Prostate gland (tissue), 2 donors: ENCODE data around the gene TBX10.

Source experiments
- CTCF ChIP-seq, 4 experiments: fragments of 200-600 bp in 2 of 4; fragments of 450-650 bp in 2 of 4; sonication (generic) in 2 of 4; IDR thresholded peaks; 1 replicate in 3 of 4; 2 replicates in 1 of 4; pipeline ENCODE4 v1.5.1; 2016 to 2019; ENCODE audit warnings: antibody characterized with exemption in 4 of 4, mild to moderate bottlenecking in 2 of 4, moderate library complexity in 2 of 4
- POLR2A ChIP-seq: fragments of 450-650 bp; IDR thresholded peaks from one replicate; pipeline ENCODE4 v1.6.1; 2016; ENCODE audit warnings: antibody characterized with exemption, mild to moderate bottlenecking

- TF ChIP-seq CTCF (IDR thresholded peaks at IDR 0.05) = no peak
- no peak for TF ChIP-seq POLR2A
These were observed 1.3 kb upstream of the TBX10 start for GRCh38 chr11:67640758-67641337.
